Peyer's patch (tissue), 4 donors: ENCODE measurements around the gene SRGAP1.

ENCODE experiments used
- POLR2A ChIP-seq, 2 donors: fragments of 450-650 bp; IDR thresholded peaks; one replicate each; pipeline ENCODE4 v1.5.1; 2017; ENCODE audit warnings: antibody characterized with exemption in 2 of 2, mild to moderate bottlenecking in 2 of 2, moderate library complexity in 2 of 2
- TF ChIP-seq, protein P1 (sequence below), 6 experiments: fragments of 450-650 bp in 4 of 6; fragments of 200-600 bp in 2 of 6; sonication (generic) in 1 of 6; IDR thresholded peaks; one replicate each; pipeline ENCODE4 v1.5.1; 2017 to 2019; ENCODE audit warnings: antibody characterized with exemption in 6 of 6, mild to moderate bottlenecking in 3 of 6, moderate library complexity in 1 of 6

DNA sequence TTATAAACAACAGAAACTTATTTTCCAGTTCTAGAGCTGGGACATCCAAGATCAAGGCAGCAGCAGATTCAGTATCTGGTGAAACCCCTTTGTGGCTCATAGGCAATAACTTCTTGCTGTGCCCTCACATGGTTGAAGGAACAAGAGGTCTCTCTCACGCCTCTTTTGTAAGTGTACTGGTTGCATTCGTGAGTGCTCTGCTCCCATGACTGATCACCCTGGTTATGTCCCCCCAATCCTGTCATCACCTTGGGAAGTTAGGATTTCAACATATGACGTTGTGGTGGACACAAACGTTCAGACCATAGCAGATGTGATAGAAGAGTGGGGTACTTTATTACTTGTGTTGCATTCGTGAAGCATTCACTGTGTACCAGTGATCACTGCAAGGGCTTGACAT, 184.0 kb downstream of the SRGAP1 start:
- TF ChIP-seq POLR2A (IDR thresholded peaks at IDR 0.05) = no peak
- TF ChIP-seq, protein P1, sequence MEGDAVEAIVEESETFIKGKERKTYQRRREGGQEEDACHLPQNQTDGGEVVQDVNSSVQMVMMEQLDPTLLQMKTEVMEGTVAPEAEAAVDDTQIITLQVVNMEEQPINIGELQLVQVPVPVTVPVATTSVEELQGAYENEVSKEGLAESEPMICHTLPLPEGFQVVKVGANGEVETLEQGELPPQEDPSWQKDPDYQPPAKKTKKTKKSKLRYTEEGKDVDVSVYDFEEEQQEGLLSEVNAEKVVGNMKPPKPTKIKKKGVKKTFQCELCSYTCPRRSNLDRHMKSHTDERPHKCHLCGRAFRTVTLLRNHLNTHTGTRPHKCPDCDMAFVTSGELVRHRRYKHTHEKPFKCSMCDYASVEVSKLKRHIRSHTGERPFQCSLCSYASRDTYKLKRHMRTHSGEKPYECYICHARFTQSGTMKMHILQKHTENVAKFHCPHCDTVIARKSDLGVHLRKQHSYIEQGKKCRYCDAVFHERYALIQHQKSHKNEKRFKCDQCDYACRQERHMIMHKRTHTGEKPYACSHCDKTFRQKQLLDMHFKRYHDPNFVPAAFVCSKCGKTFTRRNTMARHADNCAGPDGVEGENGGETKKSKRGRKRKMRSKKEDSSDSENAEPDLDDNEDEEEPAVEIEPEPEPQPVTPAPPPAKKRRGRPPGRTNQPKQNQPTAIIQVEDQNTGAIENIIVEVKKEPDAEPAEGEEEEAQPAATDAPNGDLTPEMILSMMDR (IDR thresholded peaks at IDR 0.05) = no peak
